NCI-H526 (cell line): ENCODE data around the gene GBF1.

ENCODE experiments used
- DNase-seq, 2 experiments: peaks; one replicate each; lab custom pipeline; 2025; lab: John Stamatoyannopoulos, UW

GBF1 gene

DNA sequence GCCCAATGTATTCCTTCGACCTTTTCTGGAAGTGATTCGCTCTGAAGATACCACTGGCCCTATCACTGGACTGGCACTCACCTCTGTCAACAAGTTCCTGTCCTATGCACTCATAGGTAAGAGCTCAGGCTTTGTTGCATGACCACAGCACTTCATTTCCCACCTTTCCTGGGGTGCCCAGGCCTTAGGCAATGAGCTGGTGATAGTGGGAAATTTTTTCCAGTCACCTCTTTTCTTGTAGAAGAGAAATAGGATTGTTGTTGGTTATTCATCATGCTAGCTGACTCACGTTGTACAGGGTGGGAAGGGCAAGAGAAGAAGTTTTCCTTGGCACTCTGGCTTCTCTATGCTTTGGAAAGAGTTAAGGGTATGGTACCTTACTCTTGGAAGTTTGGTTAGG, 98.7 kb downstream of the GBF1 start:
- DNase-seq: no peak

DNA sequence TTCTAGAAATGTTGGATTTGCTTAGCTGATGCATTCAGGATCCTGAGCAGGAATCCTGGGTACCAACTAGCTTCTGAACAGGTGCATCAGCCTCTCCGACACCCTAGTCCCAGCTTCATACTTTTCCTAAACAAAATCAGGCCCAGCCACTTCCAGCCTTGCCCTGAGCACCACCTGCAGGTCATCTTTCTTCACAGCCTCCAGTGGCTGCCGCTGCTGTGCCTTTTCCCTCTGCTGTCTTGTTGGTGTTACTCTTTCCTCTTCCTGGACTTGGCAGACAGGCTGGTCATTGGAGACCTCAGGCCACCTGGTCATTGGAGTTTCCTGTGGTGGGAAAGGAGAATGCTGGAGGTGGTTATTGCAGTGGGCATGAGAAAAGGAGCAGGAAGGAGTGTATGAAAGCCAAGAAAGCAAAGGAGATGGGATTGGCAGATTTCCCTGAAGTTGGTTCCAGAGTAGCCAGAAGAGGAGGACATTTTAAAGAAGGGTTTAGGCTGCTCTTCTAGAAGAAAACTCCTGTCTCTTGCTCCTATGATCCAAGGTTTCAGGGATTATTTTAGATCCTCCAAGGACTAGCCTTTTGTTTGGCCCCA, 102.0 kb downstream of the GBF1 start:
- peak; percentile 17 to 57 for DNase-seq

DNA sequence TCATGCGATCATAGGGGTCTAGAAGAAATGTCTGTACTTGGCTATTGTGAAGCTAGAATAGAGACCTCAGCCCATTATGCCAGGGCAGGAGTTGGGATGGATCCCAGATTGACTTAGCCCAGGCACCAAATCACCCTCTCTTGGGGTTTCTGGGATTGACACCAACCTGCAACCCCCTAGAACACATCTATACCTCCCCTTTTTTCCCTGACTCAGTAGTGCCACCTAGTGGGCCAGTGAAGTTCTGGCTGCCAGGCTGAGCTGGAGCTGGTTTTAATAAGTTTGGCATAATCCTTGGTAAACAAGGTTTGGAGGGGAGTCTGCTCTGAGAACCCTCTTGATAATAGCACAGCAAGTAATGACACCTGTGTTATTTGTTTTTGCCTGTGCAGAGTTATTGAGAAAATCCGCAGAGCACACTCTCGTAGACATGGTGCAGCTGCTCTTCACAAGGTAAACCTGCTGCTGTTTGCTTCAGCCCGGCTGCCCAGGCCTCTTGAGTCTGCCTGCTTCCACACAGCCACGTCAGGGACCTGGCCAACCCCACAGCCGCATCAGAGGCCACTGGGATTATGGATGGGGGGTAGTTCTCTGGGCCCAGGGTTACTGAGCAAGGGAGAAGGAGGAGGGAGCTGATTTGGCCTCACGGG, 106.9 kb downstream of the GBF1 start:
- peak; percentile 3 to 69 for DNase-seq

DNA sequence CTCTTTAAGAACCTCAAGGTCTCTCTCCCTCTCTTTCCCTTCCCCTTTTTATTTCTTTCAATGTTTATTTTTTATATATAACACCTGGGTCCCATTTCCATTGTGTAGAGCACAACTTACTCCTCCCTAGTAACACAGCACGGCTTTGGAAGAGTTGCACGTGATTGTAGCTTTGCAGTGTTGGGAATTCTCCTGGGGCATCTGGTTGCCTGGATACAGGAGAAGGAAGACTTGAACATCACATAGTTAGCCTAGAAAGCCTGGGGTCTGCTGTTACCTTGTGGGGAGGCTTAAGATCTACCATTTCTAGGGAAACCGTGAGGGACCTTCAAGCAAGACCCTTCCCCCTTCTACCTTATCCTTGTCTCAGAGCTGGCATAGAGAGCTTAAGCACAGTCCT, 109.1 kb downstream of the GBF1 start:
- no peak for DNase-seq

DNA sequence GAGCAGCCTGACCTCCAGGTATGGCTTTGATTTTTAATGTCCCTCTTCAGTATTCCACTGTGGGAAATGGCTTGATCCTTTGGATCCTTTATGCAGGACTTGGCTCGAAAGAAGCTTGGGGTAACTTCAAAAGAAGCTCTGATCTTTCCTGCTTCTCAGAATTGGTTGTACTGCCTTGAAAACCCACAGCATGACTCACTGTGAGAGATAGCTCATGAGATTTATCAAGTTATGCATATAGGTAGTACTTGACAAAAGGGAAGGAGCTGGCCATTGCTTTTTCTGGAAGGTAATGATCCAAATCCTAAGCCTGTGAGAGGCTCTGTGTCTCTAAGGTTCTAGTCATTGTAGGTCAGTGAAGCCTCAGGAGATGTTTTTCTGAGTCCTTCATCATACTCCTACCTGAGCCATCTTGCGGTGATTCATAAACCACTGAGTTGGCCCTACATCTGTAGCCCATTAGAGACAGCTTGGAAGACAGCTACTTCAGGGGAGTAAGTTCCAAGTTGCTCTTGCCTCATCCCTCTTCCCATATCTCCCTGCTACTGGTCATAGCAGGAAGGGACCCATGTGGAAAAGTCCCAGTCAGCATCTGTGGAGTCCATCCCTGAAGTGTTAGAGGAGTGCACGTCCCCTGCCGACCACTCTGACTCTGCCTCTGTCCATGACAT, 113.5 kb downstream of the GBF1 start:
- DNase-seq: no peak

DNA sequence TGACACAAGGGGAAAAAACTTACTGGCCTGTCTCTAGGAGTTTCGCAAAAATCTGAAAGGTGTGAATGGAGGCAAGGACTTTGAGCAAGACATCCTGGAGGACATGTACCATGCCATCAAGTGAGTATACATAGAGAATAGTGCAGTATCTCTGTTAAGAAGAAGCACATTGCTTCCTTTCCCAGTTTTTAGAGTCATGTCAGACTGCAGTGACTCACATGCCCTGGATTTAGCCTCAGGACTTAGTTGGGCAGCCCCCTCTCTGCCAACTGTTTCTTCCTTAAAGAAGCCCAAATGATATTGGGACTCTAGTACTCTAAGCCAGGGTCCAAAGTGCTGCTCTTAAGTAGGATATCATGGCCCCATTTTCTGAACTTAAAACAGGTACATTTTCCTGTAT, 122.1 kb downstream of the GBF1 start:
- DNase-seq: no peak

DNA sequence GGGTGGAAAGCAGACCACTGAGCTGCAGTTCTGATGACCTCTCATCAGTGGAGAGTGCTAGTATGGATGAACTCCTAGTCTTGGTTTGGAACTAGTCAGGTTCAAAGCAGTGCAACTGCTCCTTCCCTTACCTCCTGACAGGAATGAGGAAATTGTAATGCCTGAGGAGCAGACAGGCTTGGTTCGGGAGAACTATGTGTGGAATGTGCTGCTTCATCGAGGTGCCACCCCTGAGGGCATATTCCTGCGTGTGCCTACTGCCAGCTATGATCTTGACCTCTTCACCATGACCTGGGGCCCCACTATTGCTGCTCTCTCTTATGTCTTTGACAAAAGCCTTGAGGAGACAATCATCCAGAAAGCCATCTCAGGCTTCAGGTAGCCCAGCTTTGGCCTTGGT, 122.7 kb downstream of the GBF1 start:
- DNase-seq: no peak

DNA sequence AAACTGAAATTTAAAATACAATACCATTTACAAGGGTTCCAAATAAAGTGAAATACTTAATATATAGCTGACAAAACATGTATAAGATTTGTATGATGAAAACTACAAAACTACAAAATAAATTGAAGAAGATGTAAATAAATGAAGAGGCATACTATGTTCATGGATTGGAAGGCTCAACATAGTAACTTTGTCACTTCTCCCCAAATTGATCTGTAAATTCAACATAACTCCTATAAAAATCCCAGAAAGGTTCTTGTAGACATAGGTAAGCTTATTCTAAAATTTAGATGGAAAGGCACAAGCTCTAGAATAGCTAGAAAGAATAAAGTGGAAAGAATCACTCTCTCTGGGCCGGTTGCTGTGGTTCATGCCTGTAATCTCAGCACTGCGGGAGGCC, 126.0 kb downstream of the GBF1 start:
- no peak for DNase-seq

DNA sequence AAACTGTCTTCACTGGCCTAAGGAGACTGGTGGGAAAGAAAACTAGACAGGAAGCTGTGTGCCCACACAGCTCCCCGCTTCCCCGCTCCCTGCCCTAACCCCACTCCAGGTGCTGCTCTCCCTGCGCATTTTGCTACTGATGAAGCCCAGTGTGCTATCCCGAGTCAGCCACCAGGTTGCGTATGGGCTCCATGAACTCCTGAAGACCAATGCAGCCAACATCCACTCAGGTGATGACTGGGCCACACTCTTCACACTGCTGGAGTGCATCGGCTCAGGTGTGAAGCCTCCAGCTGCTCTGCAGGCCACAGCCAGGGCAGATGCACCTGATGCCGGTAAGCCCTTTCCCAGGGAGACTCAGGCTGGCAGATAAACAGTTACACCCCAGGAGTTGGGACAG, 129.9 kb downstream of the GBF1 start:
- no peak for DNase-seq

DNA sequence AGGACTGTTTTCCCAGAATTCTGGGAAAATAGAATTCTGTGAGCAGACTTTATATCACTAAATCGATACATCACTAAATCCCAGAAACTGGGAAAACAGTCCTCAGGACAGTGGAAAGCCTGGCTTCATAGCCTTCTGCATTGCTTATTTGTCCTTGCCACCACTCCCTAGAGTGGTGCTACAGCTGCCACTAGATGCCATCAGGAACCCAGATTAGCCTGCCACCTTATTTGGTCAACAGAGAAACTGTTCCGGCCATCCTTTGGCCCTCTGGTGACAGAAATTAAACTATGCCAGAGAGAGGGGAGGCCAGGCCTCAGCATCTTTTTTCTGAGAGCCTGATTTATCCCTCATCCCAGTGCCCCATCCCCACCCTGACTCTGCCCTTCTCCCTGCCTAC, 130.5 kb downstream of the GBF1 start:
- no peak for DNase-seq

DNA sequence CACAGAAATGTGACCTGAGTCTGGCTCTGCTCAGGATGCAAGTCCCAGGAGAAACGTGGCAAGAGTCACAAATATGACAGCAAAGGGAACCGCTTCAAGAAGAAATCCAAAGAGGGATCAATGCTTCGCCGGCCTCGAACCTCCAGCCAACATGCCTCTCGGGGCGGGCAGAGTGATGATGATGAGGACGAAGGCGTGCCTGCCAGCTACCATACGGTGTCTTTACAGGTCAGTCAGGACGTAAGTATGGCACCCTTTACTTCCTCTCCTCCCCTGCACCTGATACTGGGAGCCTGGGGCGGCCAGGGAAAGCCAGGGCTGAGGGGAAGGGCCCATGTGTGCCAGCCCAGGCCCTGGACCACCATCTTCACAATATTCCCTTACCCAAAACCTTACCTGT, 131.6 kb downstream of the GBF1 start:
- no peak for DNase-seq

DNA sequence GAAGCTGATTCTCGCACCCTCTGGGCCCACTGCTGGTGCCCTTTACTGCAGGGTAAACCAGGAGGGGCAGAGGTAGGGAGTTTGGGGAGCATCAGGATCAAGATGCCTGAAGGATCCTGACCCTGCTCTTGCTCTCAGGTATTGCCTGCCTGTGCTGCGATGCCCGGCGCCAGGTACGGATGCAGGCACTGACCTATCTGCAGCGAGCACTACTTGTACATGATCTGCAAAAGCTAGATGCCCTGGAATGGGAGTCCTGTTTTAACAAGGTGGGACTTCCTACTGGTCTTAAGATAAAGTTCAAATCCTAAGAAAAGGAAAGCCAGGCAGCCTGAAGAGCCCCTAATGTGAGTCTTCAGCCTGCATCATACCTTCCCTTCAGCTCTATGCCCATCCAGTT, 134.1 kb downstream of the GBF1 start:
- no peak for DNase-seq

DNA sequence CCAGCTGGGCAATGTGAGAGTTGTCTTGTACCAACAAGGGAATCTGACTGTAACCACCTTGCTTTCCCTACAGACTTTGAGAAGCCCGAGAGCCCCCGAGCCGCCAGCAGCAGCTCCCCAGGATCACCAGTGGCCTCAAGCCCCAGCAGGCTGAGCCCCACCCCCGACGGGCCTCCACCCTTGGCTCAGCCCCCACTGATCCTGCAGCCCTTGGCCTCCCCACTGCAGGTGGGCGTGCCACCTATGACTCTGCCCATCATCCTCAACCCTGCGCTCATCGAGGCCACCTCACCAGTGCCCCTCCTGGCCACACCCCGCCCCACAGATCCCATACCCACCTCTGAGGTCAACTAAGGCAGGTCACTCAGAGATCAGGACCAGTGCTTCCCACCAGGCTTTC, 136.7 kb downstream of the GBF1 start:
- no peak for DNase-seq

DNA sequence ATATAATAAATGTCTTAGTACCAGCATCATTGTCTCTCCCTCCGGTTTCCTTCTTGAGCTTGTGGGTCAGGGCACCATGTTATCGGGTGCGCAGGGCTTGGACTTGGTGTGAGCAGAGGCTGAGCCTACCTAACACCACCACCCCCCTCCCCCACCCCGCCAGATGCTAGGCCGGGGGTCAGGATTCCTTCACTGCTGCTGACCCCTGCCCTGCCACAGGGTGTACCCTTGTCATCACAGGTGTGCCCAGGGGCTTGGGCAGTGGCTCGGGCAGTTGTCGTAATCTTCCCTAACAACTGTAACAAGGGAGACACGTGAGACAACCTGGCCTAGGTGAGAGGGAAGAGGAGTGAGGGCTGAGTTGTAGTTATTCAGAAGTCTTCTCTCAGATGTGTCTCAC, 137.5 kb downstream of the GBF1 start:
- no peak for DNase-seq

DNA sequence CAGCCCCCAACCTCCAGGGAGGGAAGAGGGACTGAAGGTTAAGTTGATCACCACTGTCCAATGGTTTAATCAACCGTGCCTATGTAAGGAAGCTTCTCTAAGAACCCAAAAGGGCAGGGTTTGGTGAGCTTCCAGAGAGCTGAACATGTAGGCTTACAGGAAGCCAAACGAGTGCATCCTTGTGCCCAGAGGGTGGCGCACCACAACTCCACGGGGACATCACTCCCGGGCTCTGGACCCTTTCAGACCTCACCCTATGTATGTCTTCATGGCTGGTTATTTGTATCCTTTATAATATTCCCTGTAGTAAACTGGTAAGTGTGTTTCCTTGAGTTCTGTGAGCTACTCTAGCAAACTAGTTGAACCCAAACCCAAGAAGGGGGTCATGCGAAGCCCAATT, 138.7 kb downstream of the GBF1 start:
- no peak for DNase-seq

DNA sequence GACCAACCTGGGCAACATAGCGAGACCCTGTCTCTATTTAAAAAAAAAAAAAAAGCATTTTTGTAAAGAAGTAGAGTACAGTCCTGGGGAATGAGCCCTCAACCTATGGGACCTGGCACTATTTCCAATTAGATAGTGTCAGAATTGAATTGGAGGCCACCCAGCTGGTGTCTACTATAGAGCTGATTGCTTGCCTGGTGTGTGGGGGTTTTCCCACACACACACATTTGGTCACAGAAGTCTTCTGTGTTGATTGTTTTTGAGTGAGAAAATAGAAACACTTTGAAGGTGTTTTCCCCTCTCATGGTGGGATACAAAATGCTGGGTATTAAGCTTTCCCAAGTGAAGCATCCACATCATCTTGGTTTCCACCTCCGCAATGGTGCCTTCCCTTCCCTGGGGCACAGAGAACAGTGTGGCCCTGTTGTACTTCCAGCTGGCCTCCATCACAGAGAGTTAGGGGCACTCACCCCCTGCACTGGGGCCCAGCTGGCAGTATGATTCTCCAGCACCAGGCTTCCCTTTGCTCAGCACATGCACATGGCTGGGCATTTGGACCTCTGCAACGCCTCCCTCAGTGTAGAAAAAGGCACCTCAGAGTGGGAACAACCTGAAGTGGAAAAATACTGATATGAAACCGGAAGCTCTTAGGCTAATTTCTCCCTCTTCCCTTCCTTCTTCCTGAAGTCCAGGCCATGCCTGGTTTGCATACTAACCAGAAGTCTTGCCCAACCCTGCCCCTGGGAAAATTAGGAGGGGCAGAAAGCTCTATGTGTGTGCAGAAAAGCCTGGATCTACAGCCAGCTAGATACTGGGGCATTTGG, 139.5 kb downstream of the GBF1 start:
- DNase-seq: peak in 1 of 2 experiments; percentile 50

DNA sequence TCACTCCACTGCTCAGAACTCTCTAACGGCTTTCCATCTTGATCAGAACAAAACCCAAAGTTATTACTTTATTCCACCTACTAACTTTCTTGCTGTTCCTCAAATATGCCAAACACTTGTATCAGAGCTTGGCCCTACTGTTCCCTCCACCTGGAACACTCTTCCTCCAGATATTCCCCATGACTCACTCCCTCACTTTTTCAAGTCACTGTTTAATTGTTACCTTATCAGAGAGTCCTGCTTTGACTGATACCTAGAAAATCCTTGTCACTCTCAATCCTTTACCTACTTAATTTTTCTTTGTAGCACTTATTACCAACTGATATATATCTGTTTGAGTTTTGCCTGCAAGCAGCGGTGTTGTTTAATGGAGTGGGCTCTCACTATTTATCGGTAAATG, 144.6 kb downstream of the GBF1 start:
- DNase-seq: no peak

DNA sequence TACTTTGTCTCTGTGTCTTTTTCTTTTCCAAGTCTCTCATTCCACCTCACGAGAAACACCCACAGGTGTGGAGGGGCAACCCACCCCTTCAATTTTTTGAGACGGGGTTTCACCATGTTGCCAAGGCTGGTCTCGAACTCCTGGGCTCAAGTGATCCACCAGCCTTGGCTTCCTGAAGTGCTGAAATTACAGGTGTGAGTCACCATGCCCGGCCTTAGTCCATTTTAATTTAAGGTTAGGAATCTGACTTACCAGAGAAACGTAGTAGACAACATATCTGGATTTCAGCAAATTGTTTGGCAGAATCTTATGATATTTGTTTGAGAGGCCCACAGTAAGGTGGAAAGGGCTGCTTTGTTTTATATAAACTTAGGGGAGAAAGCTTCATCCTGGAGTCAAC, 147.0 kb downstream of the GBF1 start:
- no peak for DNase-seq

DNA sequence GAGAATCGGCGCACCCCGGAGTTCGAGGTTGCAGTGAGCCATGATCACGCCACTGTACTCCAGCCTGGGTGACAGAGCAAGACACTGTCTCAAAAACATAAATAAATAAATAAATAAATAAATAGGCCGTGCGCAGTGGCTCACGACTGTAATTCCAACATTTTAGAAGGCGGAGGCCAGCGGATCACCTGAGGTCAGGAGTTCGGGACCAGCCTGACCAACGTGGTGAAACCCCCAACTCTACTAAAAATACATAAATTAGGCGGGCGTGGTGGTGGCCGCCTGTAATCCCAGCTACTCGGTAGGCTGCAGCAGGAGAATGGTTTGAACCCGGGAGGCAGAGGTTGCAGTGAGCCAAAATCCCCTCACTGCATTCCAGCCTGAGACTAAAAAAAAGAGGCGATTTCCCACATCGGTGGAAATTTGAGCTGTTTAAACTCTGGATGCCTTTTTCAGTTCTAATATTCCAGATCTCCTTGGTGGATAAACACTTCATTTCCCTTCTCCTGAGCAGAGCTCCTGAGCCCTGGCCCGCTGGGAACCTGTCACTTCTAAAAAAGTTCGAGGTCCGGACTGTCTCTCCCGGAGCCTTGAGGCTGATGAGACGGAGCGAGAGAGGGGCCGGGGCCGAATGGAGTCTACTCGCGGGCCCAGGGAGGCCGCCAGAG, 148.2 kb downstream of the GBF1 start:
- no peak for DNase-seq

DNA sequence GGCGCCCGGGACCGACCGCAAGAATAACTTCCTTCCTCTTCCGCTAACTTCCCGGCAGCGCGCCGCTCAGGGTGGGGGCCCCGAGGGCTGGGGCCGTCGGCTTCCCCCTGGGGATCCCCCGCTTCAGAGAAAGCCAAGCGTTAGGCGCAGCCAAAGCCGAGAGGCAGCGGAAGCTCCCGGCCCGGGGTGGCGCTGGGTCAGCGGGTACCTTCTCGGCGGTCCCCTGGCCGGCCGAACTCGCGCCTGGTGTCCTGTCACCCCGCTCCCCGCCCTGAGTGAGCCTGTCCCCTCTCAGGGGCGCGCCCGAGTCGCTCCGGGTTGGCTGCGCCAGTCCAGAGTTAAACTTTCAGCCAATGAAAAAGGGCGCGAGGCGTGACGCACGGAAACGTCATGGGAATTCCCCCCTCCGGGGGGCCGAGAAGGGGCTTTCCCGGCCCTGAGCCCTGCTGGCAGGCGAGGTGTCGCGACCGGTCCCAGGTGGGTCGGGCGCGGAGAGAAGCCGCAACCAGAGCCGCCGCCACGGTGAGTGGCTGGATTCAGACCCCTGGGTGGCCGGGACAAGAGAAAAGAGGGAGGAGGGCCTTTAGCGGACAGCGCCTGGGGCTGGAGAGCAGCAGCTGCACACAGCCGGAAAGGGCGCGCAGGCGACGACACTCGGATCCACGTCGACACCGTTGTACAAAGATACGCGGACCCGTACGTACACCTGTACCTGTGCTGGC, 148.9 kb downstream of the GBF1 start:
- DNase-seq: peak; percentile 53 to 74

DNA sequence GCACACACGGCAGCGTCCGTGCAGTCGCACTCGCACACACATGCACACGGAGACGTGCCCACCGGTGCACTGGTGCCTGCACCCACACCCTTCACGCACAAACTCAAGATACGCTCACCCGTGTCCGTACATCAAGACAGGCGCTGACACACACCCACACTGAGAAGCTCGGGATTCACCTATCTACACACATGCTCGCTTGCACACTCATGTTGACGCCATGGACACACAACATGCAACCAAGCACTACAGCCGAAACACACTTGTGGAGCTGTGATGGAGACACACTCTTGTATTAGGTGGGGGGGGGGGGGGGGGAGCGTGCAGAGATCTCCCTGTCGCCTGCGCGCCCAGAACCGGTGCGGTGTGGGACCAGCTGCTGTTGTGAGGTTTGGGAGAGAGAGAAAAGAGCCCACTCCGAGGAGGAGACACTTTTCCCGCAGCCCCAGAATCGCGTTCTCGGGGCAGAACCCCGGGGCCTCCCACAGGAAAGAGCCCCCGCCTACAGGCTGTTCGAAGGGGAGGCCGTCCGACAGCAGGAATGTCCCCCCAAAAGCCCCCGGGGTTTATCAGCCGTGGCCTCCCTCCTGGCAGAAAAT, 149.6 kb downstream of the GBF1 start:
- peak; percentile 53 to 63 for DNase-seq
